K562 (cell line): Measurements from ENCODE around the gene MSI1. TPM values are rescaled to one million over a fixed set of nuclear protein-coding genes. Genes with fewer than 3 reads are reported as not detected.

Experiments used
- ATAC-seq: fragments of 200-7000 bp; cut with Tn5 transposase; 3 replicates; pipeline ENCODE4 v1.9.1; 2020; ENCODE audit warnings: moderate library complexity
- BruUV-seq: library from RNA; stranded (reverse); fragments of 400-500 nt; replicated peaks from 2 replicates; lab custom pipeline; 2021; lab: Mats Ljungman, UMichigan
- CTCF ChIA-PET: fragments of 300-600 bp; formaldehyde crosslinking; extraction: SDS; loops from one replicate; lab custom pipeline; 2021; ENCODE audit warnings: low intra/inter-chr PET ratio; lab: Yijun Ruan, JAX
- POLR2A ChIA-PET: fragments of 300-600, 350-650 bp; sonication (Branson Sonifier 250); formaldehyde crosslinking; extraction: SDS; loops from one replicate; lab custom pipeline; 2021; ENCODE audit warnings: antibody characterized with exemption, inconsistent platforms; lab: Yijun Ruan, JAX
- DNase-seq, 4 experiments: peaks; one replicate each; pipeline versions ENCODE4 v3.0.0 to v3.0.0-alpha.2; 2011 to 2018; ENCODE audit warnings: low spot score in 3 of 4, mixed read lengths in 3 of 4; ENCODE audit errors: extremely low read depth in 1 of 4
- FAIRE-seq: peaks from 2 replicates; lab custom pipeline; 2011; peaks lifted over from hg19 to GRCh38; lab: Jason Lieb, UNC
- H2AFZ ChIP-seq: 2 replicates; pipeline ENCODE4 v1.6.0; 2011; ENCODE audit warnings: low read depth, low read length, control low read depth, inconsistent platforms
- H3K27ac ChIP-seq: fragments of 200-600 bp; 3 replicates; pipeline ENCODE4 v1.8.0; 2011; ENCODE audit warnings: low read depth, mild to moderate bottlenecking, control low read depth, inconsistent platforms, low read length, moderate library complexity, mixed read lengths; ENCODE audit errors: extremely low read depth
- H3K27me3 ChIP-seq, 2 experiments: fragments of 300-600 bp in 1 of 2; 2 replicates in 1 of 2; 3 replicates in 1 of 2; pipeline versions ENCODE4 v1.6.0 to v1.8.0; 2011; ENCODE audit warnings: inconsistent platforms in 2 of 2, low read length in 2 of 2, mild to moderate bottlenecking in 1 of 2, mixed read lengths in 1 of 2, moderate library complexity in 1 of 2; ENCODE audit not compliant: control insufficient read depth in 2 of 2, insufficient read depth in 2 of 2
- H3K36me3 ChIP-seq: fragments of 300-600 bp; 3 replicates; pipeline ENCODE4 v1.8.0; 2011; ENCODE audit warnings: mild to moderate bottlenecking, low read length, inconsistent platforms; ENCODE audit not compliant: control insufficient read depth, insufficient read depth
- H3K4me1 ChIP-seq, 2 experiments: fragments of 200-600 bp in 1 of 2; replicated peaks in 1 of 2; 2 replicates in 1 of 2; 3 replicates in 1 of 2; pipeline versions ENCODE4 v1.5.1 to v1.8.0; 2011; ENCODE audit warnings: inconsistent platforms in 2 of 2, low read length in 2 of 2, mild to moderate bottlenecking in 1 of 2, mixed read lengths in 1 of 2, moderate library complexity in 1 of 2; ENCODE audit not compliant: control insufficient read depth in 2 of 2, insufficient read depth in 2 of 2
- H3K4me2 ChIP-seq: 2 replicates; pipeline ENCODE4 v1.6.1; 2011; ENCODE audit warnings: low read length, control low read depth, inconsistent platforms, mixed read lengths; ENCODE audit not compliant: insufficient read depth
- H3K4me3 ChIP-seq: fragments of 200-600 bp; sonication (generic), shearing (Covaris generic); 2 replicates; pipeline ENCODE4 v1.5.1; 2016; ENCODE audit warnings: control low read depth, inconsistent platforms
- H3K79me2 ChIP-seq: fragments of 200-600 bp; 3 replicates; pipeline ENCODE4 v1.8.0; 2011; ENCODE audit warnings: low read length, inconsistent platforms; ENCODE audit not compliant: control insufficient read depth, insufficient read depth
- H3K9ac ChIP-seq, 2 experiments: 2 replicates each; pipeline versions ENCODE4 v1.6.0 to v1.6.1; 2011; ENCODE audit warnings: low read depth in 2 of 2, low read length in 2 of 2, control low read depth in 1 of 2, inconsistent platforms in 1 of 2, mild to moderate bottlenecking in 1 of 2, mixed read lengths in 1 of 2; ENCODE audit not compliant: insufficient read depth in 1 of 2
- H3K9me1 ChIP-seq: one replicate; pipeline ENCODE4 v1.6.0; 2011; ENCODE audit warnings: inconsistent platforms, mild to moderate bottlenecking, low read length, moderate library complexity; ENCODE audit not compliant: control insufficient read depth, insufficient read depth
- H3K9me3 ChIP-seq: replicated peaks from 2 replicates; pipeline ENCODE4 v1.5.1; 2011; ENCODE audit warnings: low read depth, low read length, inconsistent platforms; ENCODE audit not compliant: control insufficient read depth, insufficient read depth
- H4K20me1 ChIP-seq: replicated peaks from 2 replicates; pipeline ENCODE4 v1.6.1; 2011; ENCODE audit warnings: low read length, inconsistent platforms, mixed read lengths; ENCODE audit not compliant: control insufficient read depth, insufficient read depth
- MEIS2 ChIP-seq: fragments of 450-650 bp; IDR thresholded peaks from 2 replicates; pipeline ENCODE4 v1.6.1; 2014; ENCODE audit warnings: mild to moderate bottlenecking; ENCODE audit not compliant: partially characterized antibody
- PBX2 ChIP-seq, 2 experiments: IDR thresholded peaks in 1 of 2; conservative IDR thresholded peaks in 1 of 2; 2 replicates each; pipeline ENCODE4 v1.6.1; 2016; ENCODE audit warnings: low read depth in 2 of 2, mild to moderate bottlenecking in 1 of 2, missing compliant biosample characterization in 1 of 2, missing genetic modification characterization in 1 of 2, moderate library complexity in 1 of 2
- PKNOX1 ChIP-seq: fragments of 450-650 bp; IDR thresholded peaks from 2 replicates; pipeline ENCODE4 v1.6.1; 2016
- ZNF347 ChIP-seq: fragments of 450-650 bp; formaldehyde crosslinking; IDR thresholded peaks from 2 replicates; pipeline ENCODE4 v1.4.0; 2020; ENCODE audit warnings: low read depth, mild to moderate bottlenecking, moderate library complexity
- WGBS: fragments of 100-300 bp; shearing (Covaris generic); methylation state at CpG from one replicate; pipeline ENCODE4 v1.1.6; 2016; ENCODE audit warnings: low coverage, mixed read lengths; ENCODE audit not compliant: insufficient coverage; ENCODE audit errors: missing lambda C conversion rate; 5-methylcytosine and 5-hydroxymethylcytosine counted together
- in situ Hi-C: fragments of 300-500 bp; cut with MboI; formaldehyde crosslinking; loops from 4 replicates; pipeline ENCODE4 v1.15.0; 2018; ENCODE audit warnings: inconsistent platforms, mixed read lengths
- intact Hi-C: fragments of 100-400 bp; cut with micrococcal nuclease; formaldehyde crosslinking; loops from 2 replicates; pipeline ENCODE4 v1.14.2; 2022
- polyA plus RNA-seq, 8 experiments: library from polyadenylated mRNA; depleted of rRNA in 4 of 8; stranded (reverse) in 5 of 8; unstranded in 3 of 8; fragments of >200 nt; fragmentation: Nextera tagmentation in 2 of 8; fragmentation: Illumina TruSeq in 1 of 8; extraction: Ambion mirVana in 2 of 8; extraction: Trizol in 1 of 8; gene quantifications; 2 replicates each; pipeline versions ENCODE4 v1.2.1 to v1.2.3, GENCODE V29; 2011 to 2014; ENCODE audit warnings: inconsistent platforms in 1 of 8, missing spikeins in 1 of 8
- total RNA-seq, 7 experiments: library from RNA; depleted of rRNA in 6 of 7; stranded (reverse); fragments of >200 nt in 6 of 7; fragmentation: Illumina TruSeq in 2 of 7; extraction: Trizol in 2 of 7; gene quantifications; 2 replicates each; pipeline versions ENCODE4 v1.2.1 to v1.2.3, GENCODE V29; 2011 to 2021; ENCODE audit warnings: low replicate concordance in 1 of 7

MSI1 gene
- total and polyA plus RNA-seq, 9 of the 15 experiments (the other 6 are each of a cell fraction or from before 2014, with no cell fraction given): 0.16 TPM; not detected in 8

DNA sequence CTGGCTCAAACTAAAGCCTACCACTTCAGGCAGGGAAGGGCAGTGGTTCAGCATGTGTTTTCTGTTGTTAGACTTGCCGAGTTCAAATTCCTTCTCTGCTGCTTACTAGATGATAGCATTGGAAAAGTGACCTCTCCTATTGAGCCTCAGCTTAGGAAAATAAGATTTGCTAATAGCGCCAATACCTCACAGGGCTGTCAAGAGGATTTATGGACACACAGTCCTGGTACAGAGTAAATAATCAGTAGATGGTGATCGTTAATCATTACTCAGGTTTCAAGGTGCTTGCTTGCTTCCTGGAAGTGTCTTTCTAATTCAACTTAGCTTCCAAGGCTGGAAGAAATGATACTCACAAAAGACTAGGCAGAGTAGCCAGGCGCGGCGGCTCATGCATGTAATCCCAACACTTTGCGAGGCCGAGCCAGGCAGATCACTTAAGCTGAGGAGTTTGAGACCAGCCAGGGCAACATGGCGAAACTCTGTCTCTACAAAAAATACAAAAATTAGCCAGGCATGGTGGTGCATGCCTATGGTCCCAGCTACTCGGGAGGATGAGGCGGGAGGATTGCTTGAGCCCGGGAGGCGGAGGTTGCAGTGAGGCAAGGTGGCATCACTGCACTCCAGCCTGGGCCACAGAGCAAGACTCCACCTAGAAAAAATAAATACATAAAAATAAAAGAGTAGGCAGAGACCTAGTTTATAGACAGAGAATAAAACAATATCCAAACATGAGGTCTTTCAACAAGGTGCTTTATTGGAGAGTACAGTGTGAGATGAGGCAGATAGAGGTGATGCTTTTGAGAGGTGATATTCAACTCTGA, 47.4 kb downstream of the MSI1 start:
- no peak overlapping the region for H3K27ac ChIP-seq
- 52% methylated on average over 12 of the region's 13 CpGs for WGBS

More for the DNA sequence above, 47.4 kb downstream of the MSI1 start:
- DNase-seq: no peak
- Histone ChIP-seq H3K4me1 (peaks cover 3 to 13% of the 10 kb centered on the region in 2 experiments; a peak in 3 of 5 replicates), H4K20me1 (no peaks in the 10 kb centered on the region), H3K4me3 (no peak overlapping the region), H3K9me1 (no peaks in the 10 kb centered on the region), H3K79me2 (0 out of 3 replicates have a peak, but pooled peaks cover 6% of the 10 kb centered on the region), H3K36me3 (no peaks in the 10 kb centered on the region), H3K9me3 (no peaks in the 10 kb centered on the region), H2AFZ (peak overlapping the region; percentile 26; the same call in 1 of the 2 replicates), H3K9ac (no peak overlapping the region; a peak in 1 of 4 replicates), H3K4me2 (no peak overlapping the region), H3K27me3 (no peaks in the 10 kb centered on the region)
- no TSS peak for BruUV-seq
- ChIA-PET CTCF (no interaction called here), POLR2A (interaction anchor here (0.6 to 1.3 kb wide), 4 partner anchors 30 to 142 kb away, joined by 3 to 6 read pairs (median 5); partner anchors contain the start of genes RNU4-2 and RPLP0)
- FAIRE-seq: no peak
- no peak for ATAC-seq
- intact Hi-C loops: loop anchor here (10.0 kb wide), 1 partner anchor 323 kb away; the partner anchor contains the start of gene CABP1
- TF ChIP-seq ZNF347 (CRISPR knock-in tag): no peak
- peak; percentile 49; the same call in 1 of the 2 replicates for TF ChIP-seq PKNOX1
- TF ChIP-seq MEIS2: peak; percentile 76
- TF ChIP-seq PBX2 (CRISPR knock-in tag; IDR thresholded peaks at IDR 0.05; ENCODE audit: low read depth): no peak
- TF ChIP-seq PBX2 (tag; conservative IDR thresholded peaks at IDR 0.05; ENCODE audit: low read depth): peak; percentile 66; the same call in 1 of the 2 replicates
- in situ Hi-C loops: loop anchor here (10.0 kb wide), 1 partner anchor 113 kb away; the partner anchor contains the start of gene COX6A1
